SK-N-SH (cell line): ENCODE data around the gene TLN1. TPM values are rescaled to one million over a fixed set of nuclear protein-coding genes. Genes with fewer than 3 reads are reported as not detected.

ENCODE experiments used
- CTCF ChIA-PET: fragments of 300-600, 350-600 bp; formaldehyde crosslinking; extraction: SDS; loops from one replicate; lab custom pipeline; 2021; lab: Yijun Ruan, JAX
- POLR2A ChIA-PET: fragments of 350-600 bp; sonication (Branson Sonifier 250); formaldehyde crosslinking; extraction: SDS; loops from one replicate; lab custom pipeline; 2020; ENCODE audit warnings: antibody characterized with exemption, inconsistent platforms; lab: Yijun Ruan, JAX
- DNase-seq: peaks from one replicate; pipeline ENCODE4 v3.0.0; 2012
- H2AFZ ChIP-seq: fragments of 200-600 bp; sonication (generic); 2 replicates; pipeline ENCODE4 v1.8.1; 2016; ENCODE audit warnings: antibody characterized with exemption, mild to moderate bottlenecking, low read depth
- H3F3A ChIP-seq: fragments of 200-600 bp; sonication (generic); replicated peaks from 2 replicates; pipeline ENCODE3; 2016; ENCODE audit warnings: antibody characterized with exemption, mild to moderate bottlenecking; ENCODE audit not compliant: insufficient read depth
- H3K27ac ChIP-seq, 2 experiments: fragments of 200-500 bp in 1 of 2; fragments of 200-600 bp in 1 of 2; sonication (Bioruptor generic) in 1 of 2; sonication (generic), shearing (Covaris generic) in 1 of 2; 2 replicates each; pipeline versions ENCODE4 v1.5.1 to v1.6.1; 2014 to 2016; ENCODE audit warnings: low read depth in 2 of 2, inconsistent platforms in 1 of 2, low read length in 1 of 2, mild to moderate bottlenecking in 1 of 2, mixed read lengths in 1 of 2
- H3K27me3 ChIP-seq: fragments of 200-600 bp; sonication (generic), shearing (Covaris generic); 2 replicates; pipeline ENCODE4 v1.6.1; 2016; ENCODE audit warnings: mixed run types; ENCODE audit not compliant: insufficient read depth
- H3K36me3 ChIP-seq, 2 experiments: fragments of 200-500 bp in 1 of 2; fragments of 200-600 bp in 1 of 2; sonication (Bioruptor generic) in 1 of 2; sonication (generic) in 1 of 2; replicated peaks in 1 of 2; 2 replicates each; pipeline versions ENCODE3 to v1.5.1; 2014 to 2016; ENCODE audit warnings: low read length in 1 of 2, mild to moderate bottlenecking in 1 of 2; ENCODE audit not compliant: insufficient read depth in 2 of 2, control insufficient read depth in 1 of 2
- H3K4me1 ChIP-seq, 2 experiments: fragments of 200-500 bp in 1 of 2; fragments of 200-600 bp in 1 of 2; sonication (Bioruptor generic) in 1 of 2; sonication (generic), shearing (Covaris generic) in 1 of 2; 2 replicates each; pipeline versions ENCODE4 v1.5.1 to v1.6.1; 2014 to 2016; ENCODE audit warnings: low read depth in 1 of 2, low read length in 1 of 2, mixed run types in 1 of 2; ENCODE audit not compliant: insufficient read depth in 2 of 2, control insufficient read depth in 1 of 2
- H3K4me2 ChIP-seq: fragments of 200-600 bp; sonication (generic), shearing (Covaris generic); 2 replicates; pipeline ENCODE4 v1.6.1; 2017; ENCODE audit warnings: mixed run types
- H3K4me3 ChIP-seq, 2 experiments: fragments of 200-500 bp in 1 of 2; fragments of 200-600 bp in 1 of 2; sonication (Bioruptor generic) in 1 of 2; sonication (generic), shearing (Covaris generic) in 1 of 2; 2 replicates each; pipeline versions ENCODE4 v1.5.1 to v1.8.1; 2014 to 2016; ENCODE audit warnings: low read depth in 2 of 2, inconsistent platforms in 1 of 2, low read length in 1 of 2, mild to moderate bottlenecking in 1 of 2, mixed read lengths in 1 of 2, moderate library complexity in 1 of 2
- H3K79me2 ChIP-seq: fragments of 200-600 bp; sonication (generic); 2 replicates; pipeline ENCODE4 v1.8.1; 2017; ENCODE audit warnings: mild to moderate bottlenecking; ENCODE audit not compliant: insufficient read depth
- H3K9ac ChIP-seq: fragments of 200-600 bp; sonication (generic); 2 replicates; pipeline ENCODE4 v1.6.1; 2017; ENCODE audit warnings: mixed run types
- H3K9me2 ChIP-seq: fragments of 200-600 bp; sonication (generic); 2 replicates; pipeline ENCODE4 v1.6.1; 2017; ENCODE audit warnings: mixed run types
- H3K9me3 ChIP-seq: fragments of 200-600 bp; sonication (generic); 2 replicates; pipeline ENCODE4 v1.6.1; 2017; ENCODE audit warnings: mixed run types, mild to moderate bottlenecking, moderate library complexity
- H4K20me1 ChIP-seq: fragments of 200-600 bp; sonication (generic); 2 replicates; pipeline ENCODE4 v1.6.1; 2017; ENCODE audit warnings: mild to moderate bottlenecking, mixed run types; ENCODE audit not compliant: insufficient read depth
- ELF1 ChIP-seq: IDR thresholded peaks from 2 replicates; pipeline ENCODE4 v1.4.0; 2012
- FOXM1 ChIP-seq: IDR thresholded peaks from 2 replicates; pipeline ENCODE4 v1.4.0; 2012; ENCODE audit warnings: low read depth, mild to moderate bottlenecking
- GATA2 ChIP-seq: sonication (generic); formaldehyde crosslinking; IDR thresholded peaks from 2 replicates; pipeline ENCODE4 v1.5.0; 2020; ENCODE audit warnings: mild to moderate bottlenecking, missing genetic modification reagents
- JUND ChIP-seq: IDR thresholded peaks from 2 replicates; pipeline ENCODE4 v1.4.0; 2012
- MEF2A ChIP-seq: IDR thresholded peaks from 2 replicates; pipeline ENCODE4 v1.4.0; 2012; ENCODE audit warnings: low read depth, borderline replicate concordance
- RAD21 ChIP-seq: IDR thresholded peaks from 2 replicates; pipeline ENCODE4 v1.6.1; 2012; ENCODE audit warnings: mild to moderate bottlenecking, low read length
- RCOR1 ChIP-seq: fragments of 150-350 bp; IDR thresholded peaks from 2 replicates; pipeline ENCODE4 v1.6.1; 2017; ENCODE audit warnings: antibody characterized with exemption, low read length
- RFX5 ChIP-seq: IDR thresholded peaks from 2 replicates; pipeline ENCODE4 v1.6.1; 2012; ENCODE audit warnings: mild to moderate bottlenecking, improper control_type of control experiment, low read length
- TEAD4 ChIP-seq: IDR thresholded peaks from 2 replicates; pipeline ENCODE4 v1.4.0; 2012; ENCODE audit warnings: mild to moderate bottlenecking, borderline replicate concordance; ENCODE audit not compliant: insufficient read depth
- WGBS: methylation state at CpG from one replicate; pipeline ENCODE4 v1.1.6; 2017; ENCODE audit warnings: low lambda C conversion rate; 5-methylcytosine and 5-hydroxymethylcytosine counted together
- polyA plus RNA-seq, 3 experiments: library from polyadenylated mRNA; depleted of rRNA; stranded (reverse); fragments of >200 nt; gene quantifications; 2 replicates each; pipeline ENCODE4 v1.2.3, GENCODE V29; 2012
- TF ChIP-seq, protein P1 (sequence below): IDR thresholded peaks from 2 replicates; pipeline ENCODE4 v1.4.0; 2012; ENCODE audit warnings: low read depth, borderline replicate concordance
- TF ChIP-seq, protein P2 (sequence below): IDR thresholded peaks from 2 replicates; pipeline ENCODE4; 2012
- TF ChIP-seq, protein P3 (sequence below): fragments of 150-350 bp; IDR thresholded peaks from 2 replicates; pipeline ENCODE4 v1.6.1; 2016; ENCODE audit warnings: mild to moderate bottlenecking, low read depth, low read length

The TLN1 gene
- polyA plus RNA-seq, 1 of the 3 experiments (the other 2 are of a cell fraction), result 115 TPM

DNA sequence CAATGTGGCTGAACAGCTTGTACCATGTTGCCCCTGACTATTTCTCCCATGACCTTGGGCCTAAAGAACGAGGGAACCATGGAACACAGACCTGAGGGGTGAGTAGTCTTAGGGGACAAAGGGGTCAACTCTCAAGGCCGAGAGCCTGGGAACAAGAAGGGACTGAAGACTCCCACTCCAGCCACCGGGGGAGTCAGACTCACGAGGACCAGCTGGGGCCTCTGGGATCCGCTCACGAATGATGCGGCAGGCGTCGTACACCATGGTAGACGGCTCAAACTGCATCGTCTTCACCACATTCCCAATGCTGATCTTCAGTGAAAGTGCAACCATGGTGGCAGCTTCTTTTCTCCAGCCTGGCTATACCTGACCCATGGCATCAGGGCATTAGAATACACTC, 6.6 kb downstream of the TLN1 start (continued):
- TF ChIP-seq TEAD4 (no peak), JUND (no peak), ELF1 (no peak), FOXM1 (no peak), MEF2A (no peak)

DNA sequence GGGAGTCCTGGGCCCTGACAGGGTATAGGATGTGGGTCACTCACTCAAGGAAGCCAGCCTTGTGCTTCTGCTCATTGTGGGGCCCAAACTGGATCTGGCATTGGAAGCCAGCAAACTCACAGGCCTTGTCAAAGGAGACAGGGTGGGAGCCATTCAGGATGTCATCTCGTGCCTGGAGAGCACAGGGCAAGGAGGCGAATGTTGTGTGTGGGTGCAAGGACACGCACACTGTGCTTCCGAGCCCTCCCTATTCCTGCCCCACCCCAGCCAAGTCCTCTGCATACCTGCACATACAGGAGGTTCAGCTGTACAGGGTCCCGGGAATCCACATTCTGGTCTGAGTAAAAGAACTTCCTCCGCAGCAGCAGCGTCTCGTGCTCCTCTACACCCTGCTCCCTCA, 8.1 kb downstream of the TLN1 start:
- no peak for DNase-seq
- H3K9me2 ChIP-seq, result no peaks in the 10 kb centered on the region
- ChIA-PET CTCF (interaction anchor here (1.6 to 19.9 kb wide), 3 partner anchors 9 to 28 kb away, joined by 3 to 183 read pairs (median 103); no protein-coding TSS in a partner anchor), POLR2A (no interaction called here)
- H3F3A ChIP-seq, result peaks cover 16% of the 10 kb centered on the region
- no peak overlapping the region for H2AFZ ChIP-seq
- peaks cover 54 to 70% of the 10 kb centered on the region in 2 experiments for H3K36me3 ChIP-seq
- H3K27ac ChIP-seq, result no peak overlapping the region
- 92% methylated on average over 5 of the region's 8 CpGs for WGBS
- peaks cover 63% of the 10 kb centered on the region for H3K79me2 ChIP-seq
- no peaks in the 10 kb centered on the region for H3K9me3 ChIP-seq
- no peak overlapping the region for H3K9ac ChIP-seq
- H3K4me3 ChIP-seq, result no peak overlapping the region
- peaks cover 7% of the 10 kb centered on the region; the same call in 1 of the 2 replicates for H4K20me1 ChIP-seq
- H3K4me1 ChIP-seq, result peaks cover 14 to 20% of the 10 kb centered on the region in 2 experiments
- TF ChIP-seq GATA2 (no peak), RCOR1 (no peak), RAD21 (no peak)
- TF ChIP-seq, protein P1, sequence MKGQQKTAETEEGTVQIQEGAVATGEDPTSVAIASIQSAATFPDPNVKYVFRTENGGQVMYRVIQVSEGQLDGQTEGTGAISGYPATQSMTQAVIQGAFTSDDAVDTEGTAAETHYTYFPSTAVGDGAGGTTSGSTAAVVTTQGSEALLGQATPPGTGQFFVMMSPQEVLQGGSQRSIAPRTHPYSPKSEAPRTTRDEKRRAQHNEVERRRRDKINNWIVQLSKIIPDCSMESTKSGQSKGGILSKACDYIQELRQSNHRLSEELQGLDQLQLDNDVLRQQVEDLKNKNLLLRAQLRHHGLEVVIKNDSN, result no peak
- H3K27me3 ChIP-seq, result no peaks in the 10 kb centered on the region
- H3K4me2 ChIP-seq, result no peak overlapping the region

DNA sequence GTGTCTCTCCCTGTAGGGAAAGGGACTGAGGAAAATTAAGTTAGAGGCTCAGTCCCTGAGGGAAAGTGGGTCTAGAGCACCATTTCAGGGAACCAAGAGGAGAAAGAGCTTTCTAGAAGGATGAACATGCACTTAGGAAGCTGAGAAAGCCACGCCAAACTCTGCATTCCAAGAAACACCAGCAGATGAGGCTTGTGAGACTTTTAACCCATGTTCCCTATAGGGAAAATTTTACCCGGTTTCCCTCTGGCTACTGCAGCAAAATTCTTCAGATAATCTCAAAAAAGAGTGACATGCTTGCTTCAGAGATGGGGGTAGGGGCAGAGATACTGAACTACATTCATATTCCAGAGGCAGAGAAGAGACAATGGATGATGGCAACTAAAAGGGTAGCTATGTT, 8.6 kb downstream of the TLN1 start:
- peaks cover 7% of the 10 kb centered on the region; the same call in 1 of the 2 replicates for H4K20me1 ChIP-seq
- no peak overlapping the region for H2AFZ ChIP-seq
- peaks cover 58% of the 10 kb centered on the region for H3K79me2 ChIP-seq
- no peaks in the 10 kb centered on the region for H3K9me2 ChIP-seq
- H3K27me3 ChIP-seq, result no peaks in the 10 kb centered on the region
- H3K4me3 ChIP-seq, result no peak overlapping the region
- no peak for DNase-seq
- H3K4me2 ChIP-seq, result no peak overlapping the region
- H3K9ac ChIP-seq, result no peak overlapping the region
- H3F3A ChIP-seq, result peaks cover 12% of the 10 kb centered on the region
- CTCF ChIA-PET, result interaction anchor here (1.6 to 19.9 kb wide), 2 partner anchors 9 to 28 kb away, joined by 3 to 183 read pairs; no protein-coding TSS in a partner anchor
- H3K36me3 ChIP-seq, result peaks cover 54 to 75% of the 10 kb centered on the region in 2 experiments
- WGBS, result 89% methylated on average over 2 of the region's 2 CpGs
- no peaks in the 10 kb centered on the region for H3K9me3 ChIP-seq
- TF ChIP-seq RFX5, result no peak
- TF ChIP-seq, protein P2, sequence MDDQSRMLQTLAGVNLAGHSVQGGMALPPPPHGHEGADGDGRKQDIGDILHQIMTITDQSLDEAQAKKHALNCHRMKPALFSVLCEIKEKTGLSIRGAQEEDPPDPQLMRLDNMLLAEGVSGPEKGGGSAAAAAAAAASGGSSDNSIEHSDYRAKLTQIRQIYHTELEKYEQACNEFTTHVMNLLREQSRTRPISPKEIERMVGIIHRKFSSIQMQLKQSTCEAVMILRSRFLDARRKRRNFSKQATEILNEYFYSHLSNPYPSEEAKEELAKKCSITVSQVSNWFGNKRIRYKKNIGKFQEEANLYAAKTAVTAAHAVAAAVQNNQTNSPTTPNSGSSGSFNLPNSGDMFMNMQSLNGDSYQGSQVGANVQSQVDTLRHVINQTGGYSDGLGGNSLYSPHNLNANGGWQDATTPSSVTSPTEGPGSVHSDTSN, result no peak
- TF ChIP-seq, protein P3, sequence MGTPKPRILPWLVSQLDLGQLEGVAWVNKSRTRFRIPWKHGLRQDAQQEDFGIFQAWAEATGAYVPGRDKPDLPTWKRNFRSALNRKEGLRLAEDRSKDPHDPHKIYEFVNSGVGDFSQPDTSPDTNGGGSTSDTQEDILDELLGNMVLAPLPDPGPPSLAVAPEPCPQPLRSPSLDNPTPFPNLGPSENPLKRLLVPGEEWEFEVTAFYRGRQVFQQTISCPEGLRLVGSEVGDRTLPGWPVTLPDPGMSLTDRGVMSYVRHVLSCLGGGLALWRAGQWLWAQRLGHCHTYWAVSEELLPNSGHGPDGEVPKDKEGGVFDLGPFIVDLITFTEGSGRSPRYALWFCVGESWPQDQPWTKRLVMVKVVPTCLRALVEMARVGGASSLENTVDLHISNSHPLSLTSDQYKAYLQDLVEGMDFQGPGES, result no peak
- H3K4me1 ChIP-seq, result peaks cover 11 to 15% of the 10 kb centered on the region in 2 experiments; a peak in 3 of 4 replicates
- POLR2A ChIA-PET, result no interaction called here
- H3K27ac ChIP-seq, result no peak overlapping the region
